GM12878 (cell line): ENCODE measurements around the gene PTPN14. TPM values are rescaled to one million over a fixed set of nuclear protein-coding genes. Genes with fewer than 3 reads are reported as not detected.
A peak's percentile ranks its signal among the peaks of the same experiment; 100 is the strongest.

Source experiments
- ATAC-seq: fragments of 200-7000 bp; cut with Tn5 transposase; 3 replicates; pipeline ENCODE4 v1.9.1; 2020; ENCODE audit warnings: mild to moderate bottlenecking, moderate library complexity
- BruUV-seq: library from RNA; stranded (reverse); fragments of 400-500 nt; replicated peaks from 2 replicates; lab custom pipeline; 2021; lab: Mats Ljungman, UMichigan
- CTCF ChIA-PET: fragments of 300-600 bp; sonication (Branson Sonifier 250); formaldehyde crosslinking; extraction: SDS; loops from one replicate; lab custom pipeline; 2021; ENCODE audit warnings: inconsistent platforms; lab: Yijun Ruan, JAX
- POLR2A ChIA-PET: fragments of 350-600 bp; formaldehyde crosslinking; extraction: SDS; loops from one replicate; lab custom pipeline; 2021; ENCODE audit warnings: inconsistent platforms; lab: Charles Lee
- RAD21 ChIA-PET: fragments of 300-600 bp; sonication (Branson Sonifier 250); formaldehyde crosslinking; loops from one replicate; lab custom pipeline; 2023; ENCODE audit warnings: antibody characterized with exemption; ENCODE audit not compliant: unreplicated experiment; lab: Charles Lee
- SMC1A ChIA-PET: fragments of 300-600 bp; sonication (Branson Sonifier 250); formaldehyde crosslinking; loops from one replicate; lab custom pipeline; 2023; ENCODE audit not compliant: unreplicated experiment, uncharacterized antibody; lab: Charles Lee
- DNase-seq: peaks from one replicate; pipeline ENCODE4 v3.0.0-alpha.2; 2011; ENCODE audit warnings: low read depth, low spot score
- FAIRE-seq: peaks from 3 replicates; lab custom pipeline; 2011; peaks lifted over from hg19 to GRCh38; lab: Jason Lieb, UNC
- H2AFZ ChIP-seq: 2 replicates; pipeline ENCODE4 v1.6.0; 2011; ENCODE audit warnings: low read depth, low read length, control low read depth; ENCODE audit not compliant: control insufficient read depth
- H3K27ac ChIP-seq: 2 replicates; pipeline ENCODE4 v1.5.1; 2011; ENCODE audit warnings: control low read depth; ENCODE audit not compliant: control insufficient read depth, insufficient read depth
- H3K27me3 ChIP-seq, 2 experiments: replicated peaks in 1 of 2; 2 replicates each; pipeline versions ENCODE4 v1.6.0 to v1.6.1; 2011; ENCODE audit warnings: low read length in 1 of 2; ENCODE audit not compliant: control insufficient read depth in 2 of 2, insufficient read depth in 2 of 2
- H3K36me3 ChIP-seq, 2 experiments: 2 replicates each; pipeline ENCODE4 v1.5.1; 2011; ENCODE audit warnings: low read length in 1 of 2; ENCODE audit not compliant: control insufficient read depth in 2 of 2, insufficient read depth in 2 of 2
- H3K4me1 ChIP-seq: 2 replicates; pipeline ENCODE4 v1.6.1; 2011; ENCODE audit warnings: mild to moderate bottlenecking, low read length, moderate library complexity, mixed read lengths; ENCODE audit not compliant: control insufficient read depth, insufficient read depth
- H3K4me2 ChIP-seq: 2 replicates; pipeline ENCODE4 v1.6.0; 2011; ENCODE audit warnings: control low read depth; ENCODE audit not compliant: control insufficient read depth, insufficient read depth
- H3K4me3 ChIP-seq: fragments of 200-600 bp; sonication (generic); 2 replicates; pipeline ENCODE4 v1.5.1; 2016
- H3K79me2 ChIP-seq: 2 replicates; pipeline ENCODE4 v1.6.0; 2011; ENCODE audit warnings: low read length; ENCODE audit not compliant: control insufficient read depth, insufficient read depth
- H3K9ac ChIP-seq: 2 replicates; pipeline ENCODE4 v1.8.0; 2011; ENCODE audit warnings: low read length, control low read depth, mixed read lengths; ENCODE audit not compliant: control insufficient read depth, insufficient read depth
- H3K9me3 ChIP-seq: replicated peaks from 3 replicates; pipeline ENCODE4 v1.5.1; 2011; ENCODE audit warnings: mild to moderate bottlenecking, low read length; ENCODE audit not compliant: control insufficient read depth, insufficient read depth
- H4K20me1 ChIP-seq: 2 replicates; pipeline ENCODE4 v1.6.0; 2011; ENCODE audit not compliant: control insufficient read depth, insufficient read depth
- MLLT1 ChIP-seq: fragments of 450-650 bp; IDR thresholded peaks from 2 replicates; pipeline ENCODE4 v1.6.1; 2016; ENCODE audit warnings: mild to moderate bottlenecking
- MTA2 ChIP-seq: fragments of 450-650 bp; IDR thresholded peaks from 2 replicates; pipeline ENCODE4 v1.6.1; 2016; ENCODE audit warnings: low read depth, mild to moderate bottlenecking, moderate library complexity
- POLR2AphosphoS2 ChIP-seq: IDR thresholded peaks from 2 replicates; pipeline ENCODE4 v1.6.1; 2011; ENCODE audit warnings: low read depth, mild to moderate bottlenecking, low read length, improper control_type of control experiment, moderate library complexity
- ZNF592 ChIP-seq: fragments of 450-650 bp; IDR thresholded peaks from 2 replicates; pipeline ENCODE4 v1.6.1; 2017; ENCODE audit warnings: mild to moderate bottlenecking, moderate library complexity
- WGBS: methylation state at CpG from one replicate; pipeline ENCODE4 v1.1.6; 2016; ENCODE audit warnings: low lambda C conversion rate; ENCODE audit not compliant: insufficient replicate concordance, insufficient coverage; ENCODE audit errors: missing lambda C conversion rate; 5-methylcytosine and 5-hydroxymethylcytosine counted together
- in situ Hi-C: fragments of 300-500 bp; cut with MboI; formaldehyde crosslinking; loops from 9 replicates; pipeline ENCODE4 v1.14.3; 2018; ENCODE audit warnings: mixed read lengths
- intact Hi-C: fragments of 100-400 bp; cut with micrococcal nuclease; formaldehyde crosslinking; loops from one replicate; pipeline ENCODE4 v1.14.2; 2022; ENCODE audit not compliant: unreplicated experiment
- polyA plus RNA-seq, 11 experiments: library from polyadenylated mRNA; depleted of rRNA in 4 of 11; unstranded in 6 of 11; stranded (reverse) in 5 of 11; fragments of >200 nt; fragmentation: Nextera tagmentation in 4 of 11; fragmentation: Illumina TruSeq in 1 of 11; extraction: Ambion mirVana in 4 of 11; extraction: Trizol in 1 of 11; gene quantifications; 1 replicate in 1 of 11; 2 replicates in 10 of 11; pipeline versions ENCODE4 v1.2.1 to v1.2.3, GENCODE V29; 2011 to 2016; ENCODE audit warnings: inconsistent platforms in 2 of 11, missing spikeins in 2 of 11, low read depth in 1 of 11
- total RNA-seq, 4 experiments: library from RNA; depleted of rRNA in 3 of 4; stranded (reverse); fragments of >200 nt in 3 of 4; fragmentation: Illumina TruSeq in 1 of 4; extraction: Trizol in 1 of 4; gene quantifications; 2 replicates each; pipeline versions ENCODE4 v1.2.1 to v1.2.3, GENCODE V29; 2013 to 2021

PTPN14 gene
- total and polyA plus RNA-seq, 10 of the 15 experiments (the other 5 are each of a cell fraction or from before 2014, with no cell fraction given): 0.05 to 5.1 (median 0.44) TPM

DNA sequence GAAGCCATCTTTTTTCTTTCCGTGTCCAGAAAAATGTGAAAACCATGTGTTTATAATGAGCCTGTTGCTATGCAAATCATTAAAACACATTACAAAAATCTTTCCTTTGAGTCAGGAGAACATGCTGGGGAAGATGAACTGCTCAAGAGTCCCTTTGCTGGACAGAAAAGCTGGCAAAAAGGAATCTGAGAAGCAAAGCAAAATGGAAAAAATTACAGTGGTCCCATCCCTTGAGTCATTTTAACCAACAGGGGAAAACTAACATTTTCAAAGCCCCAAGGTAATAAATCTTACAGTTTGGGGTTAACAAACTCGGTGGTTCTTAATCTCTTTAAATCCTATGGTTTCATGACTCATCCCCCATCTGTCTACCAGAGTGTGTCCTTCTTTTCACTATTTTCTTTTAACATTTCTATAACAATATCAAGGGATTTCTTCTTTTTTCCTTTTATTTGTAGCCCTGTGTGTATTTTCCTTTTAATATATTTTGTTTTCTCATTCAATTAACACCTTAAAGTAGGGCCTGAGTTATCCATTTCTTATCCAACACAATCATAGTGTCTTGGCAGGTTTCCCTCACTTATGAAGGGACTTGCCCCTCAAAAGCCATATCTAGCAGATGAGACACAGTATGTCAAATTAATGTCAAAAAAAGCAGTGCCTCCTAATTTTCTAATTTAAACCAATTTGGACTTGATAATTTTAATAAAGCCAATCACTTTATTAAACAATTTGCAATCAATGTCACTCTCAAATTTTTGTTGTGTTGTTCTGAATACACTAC lies 105.4 kb downstream of the PTPN14 start:
- WGBS: 76% methylated on average over 2 of the region's 2 CpGs
- ChIA-PET RAD21 (interaction anchor here (1.3 to 2.2 kb wide), 3 partner anchors 42 to 114 kb away, joined by 3 to 8 read pairs (median 4); no protein-coding TSS in a partner anchor), CTCF (no interaction called here), POLR2A (no interaction called here), SMC1A (interaction anchor here (1.6 to 2.0 kb wide), 3 partner anchors 13 to 90 kb away, joined by 3 to 5 read pairs (median 3); no protein-coding TSS in a partner anchor)
- TF ChIP-seq MLLT1 (no peak), ZNF592 (no peak), MTA2 (peak; percentile 49; the same call in 1 of the 2 replicates), POLR2AphosphoS2 (no peak)
- H4K20me1 ChIP-seq: no peaks in the 10 kb centered on the region
- BruUV-seq: no TSS peak
- no peak overlapping the region for H3K27ac ChIP-seq
- no peak overlapping the region for H3K4me2 ChIP-seq
- H3K36me3 ChIP-seq: no peaks in the 10 kb centered on the region
- H3K79me2 ChIP-seq: no peaks in the 10 kb centered on the region
- in situ Hi-C loops: no loop called here
- H3K27me3 ChIP-seq: no peaks in the 10 kb centered on the region
- no peak for FAIRE-seq
- no peaks in the 10 kb centered on the region for H3K4me1 ChIP-seq
- DNase-seq: no peak
- no peaks in the 10 kb centered on the region for H3K9me3 ChIP-seq
- no peak overlapping the region for H3K9ac ChIP-seq
- peak; percentile 53 for ATAC-seq
- no peak overlapping the region for H2AFZ ChIP-seq
- no peak overlapping the region for H3K4me3 ChIP-seq
- intact Hi-C loops: no loop called here
